Gastroesophageal sphincter (tissue), 3 donors: ENCODE results near the gene TIGD4.

ENCODE experiments used
- CTCF ChIP-seq, 4 experiments: fragments of 200-600 bp in 2 of 4; fragments of 450-650 bp in 2 of 4; sonication (generic) in 1 of 4; IDR thresholded peaks; one replicate each; pipeline ENCODE4 v1.5.1; 2017 to 2019; ENCODE audit warnings: antibody characterized with exemption in 4 of 4, mild to moderate bottlenecking in 2 of 4, moderate library complexity in 2 of 4
- POLR2AphosphoS5 ChIP-seq: sonication (generic); formaldehyde crosslinking; IDR thresholded peaks from one replicate; pipeline ENCODE4 v1.6.1; 2017; ENCODE audit warnings: antibody characterized with exemption

GRCh38 chr4:152820073-152820472 is 40.5 kb upstream of the TIGD4 start:
- TF ChIP-seq CTCF (IDR thresholded peaks at IDR 0.05) (no peak), POLR2AphosphoS5 (no peak)
